Measurements from ENCODE around the gene CCDC85B. TPM values are rescaled to one million over a fixed set of nuclear protein-coding genes. Genes with fewer than 3 reads are reported as not detected.

Gene CCDC85B
- total and polyA plus RNA-seq, 4 donors: 4.3 to 12.6 (median 6.9) TPM

DNA sequence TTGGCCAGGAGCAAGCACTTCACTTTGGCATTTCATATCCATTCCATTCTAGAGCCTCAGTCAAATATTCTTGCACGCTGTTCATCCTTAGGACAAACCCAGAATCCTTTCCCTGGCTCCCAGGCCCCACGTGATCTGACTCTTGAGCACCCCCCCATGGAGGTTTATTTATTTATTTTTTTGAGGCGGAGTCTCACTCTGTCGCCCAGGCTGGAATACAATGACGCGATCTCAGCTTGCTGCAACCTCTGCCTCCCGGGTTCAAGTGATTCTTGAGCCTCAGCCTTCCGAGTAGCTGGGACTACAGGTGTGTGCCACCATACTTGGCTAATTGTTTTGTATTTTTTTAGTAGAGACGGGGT lies 42.1 kb downstream of the CCDC85B start:
- no peak overlapping the region for H3K4me3 ChIP-seq (ENCODE audit: low read depth in 1 of 3, low read length in 3 of 3)

DNA sequence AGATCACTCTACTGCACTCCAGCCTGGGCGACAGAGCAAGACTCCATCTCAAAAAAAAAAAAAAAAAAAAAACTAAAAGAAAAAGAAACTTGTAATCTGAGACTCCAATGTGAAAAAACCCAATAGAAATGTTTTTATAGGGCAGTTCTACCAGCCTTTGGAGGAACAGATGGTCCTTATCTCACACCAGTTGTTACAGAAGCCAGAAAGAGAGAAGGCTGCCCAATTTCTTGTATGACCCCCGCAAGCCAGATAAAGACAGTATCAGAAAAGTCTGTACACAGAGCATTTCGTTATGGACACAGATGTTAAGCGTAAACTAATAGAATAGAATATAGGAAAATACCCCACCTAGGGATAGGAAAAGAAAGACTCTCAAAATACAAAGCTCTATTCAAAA lies 43.5 kb downstream of the CCDC85B start:
- H3K9me3 ChIP-seq (ENCODE audit: control insufficient read depth in 4 of 4, low read length in 3 of 4): no peaks in the 10 kb centered on the region
- no peak for TF ChIP-seq ZBTB33 (IDR thresholded peaks at IDR 0.05)
- TF ChIP-seq YY1 (IDR thresholded peaks at IDR 0.05): no peak
- TF ChIP-seq GABPA (IDR thresholded peaks at IDR 0.05 in 1 of 2, conservative IDR thresholded peaks at IDR 0.05 in 1 of 2): no peak
- no peak for TF ChIP-seq NR2F2 (IDR thresholded peaks at IDR 0.05)
- no peak for TF ChIP-seq RXRA (IDR thresholded peaks at IDR 0.05)
- TF ChIP-seq JUND (IDR thresholded peaks at IDR 0.05): no peak
- TF ChIP-seq, protein P1, sequence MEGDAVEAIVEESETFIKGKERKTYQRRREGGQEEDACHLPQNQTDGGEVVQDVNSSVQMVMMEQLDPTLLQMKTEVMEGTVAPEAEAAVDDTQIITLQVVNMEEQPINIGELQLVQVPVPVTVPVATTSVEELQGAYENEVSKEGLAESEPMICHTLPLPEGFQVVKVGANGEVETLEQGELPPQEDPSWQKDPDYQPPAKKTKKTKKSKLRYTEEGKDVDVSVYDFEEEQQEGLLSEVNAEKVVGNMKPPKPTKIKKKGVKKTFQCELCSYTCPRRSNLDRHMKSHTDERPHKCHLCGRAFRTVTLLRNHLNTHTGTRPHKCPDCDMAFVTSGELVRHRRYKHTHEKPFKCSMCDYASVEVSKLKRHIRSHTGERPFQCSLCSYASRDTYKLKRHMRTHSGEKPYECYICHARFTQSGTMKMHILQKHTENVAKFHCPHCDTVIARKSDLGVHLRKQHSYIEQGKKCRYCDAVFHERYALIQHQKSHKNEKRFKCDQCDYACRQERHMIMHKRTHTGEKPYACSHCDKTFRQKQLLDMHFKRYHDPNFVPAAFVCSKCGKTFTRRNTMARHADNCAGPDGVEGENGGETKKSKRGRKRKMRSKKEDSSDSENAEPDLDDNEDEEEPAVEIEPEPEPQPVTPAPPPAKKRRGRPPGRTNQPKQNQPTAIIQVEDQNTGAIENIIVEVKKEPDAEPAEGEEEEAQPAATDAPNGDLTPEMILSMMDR (IDR thresholded peaks at IDR 0.05; ENCODE audit: low read depth, low read length, missing input control): no peak
- no peak for TF ChIP-seq HNF4A (conservative IDR thresholded peaks at IDR 0.05)
- TF ChIP-seq, protein P2, sequence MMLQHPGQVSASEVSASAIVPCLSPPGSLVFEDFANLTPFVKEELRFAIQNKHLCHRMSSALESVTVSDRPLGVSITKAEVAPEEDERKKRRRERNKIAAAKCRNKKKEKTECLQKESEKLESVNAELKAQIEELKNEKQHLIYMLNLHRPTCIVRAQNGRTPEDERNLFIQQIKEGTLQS (IDR thresholded peaks at IDR 0.05): no peak
- TF ChIP-seq, protein P3, sequence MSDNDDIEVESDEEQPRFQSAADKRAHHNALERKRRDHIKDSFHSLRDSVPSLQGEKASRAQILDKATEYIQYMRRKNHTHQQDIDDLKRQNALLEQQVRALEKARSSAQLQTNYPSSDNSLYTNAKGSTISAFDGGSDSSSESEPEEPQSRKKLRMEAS (IDR thresholded peaks at IDR 0.05): no peak
- no peak for TF ChIP-seq SP1 (IDR thresholded peaks at IDR 0.05)
- no peak for TF ChIP-seq FOXA1 (IDR thresholded peaks at IDR 0.05)

More for the DNA sequence above, 42.1 kb downstream of the CCDC85B start:
- Histone ChIP-seq H3K36me3 (ENCODE audit: control insufficient read depth in 4 of 4, insufficient read depth in 3 of 4, low read depth in 1 of 4, low read length in 3 of 4) (no peaks in the 10 kb centered on the region), H3K9me3 (ENCODE audit: control insufficient read depth in 4 of 4, low read length in 3 of 4) (no peaks in the 10 kb centered on the region), H3K9ac (ENCODE audit: low read depth in 1 of 2, low read length in 2 of 2) (no peak overlapping the region), H3K27ac (ENCODE audit: low read depth in 1 of 2, low read length in 2 of 2) (no peak overlapping the region), H3K27me3 (ENCODE audit: control insufficient read depth in 4 of 4, insufficient read depth in 4 of 4, low read length in 3 of 4) (no peaks in the 10 kb centered on the region), H3K4me1 (ENCODE audit: control insufficient read depth in 4 of 4, insufficient read depth in 4 of 4, low read length in 3 of 4) (peaks cover 0 to 3% (median 1%) of the 10 kb centered on the region in 4 donors)
- no peak for TF ChIP-seq EGR1 (IDR thresholded peaks at IDR 0.05; ENCODE audit: low read depth in 2 of 2)
- TF ChIP-seq ZBTB33 (IDR thresholded peaks at IDR 0.05): no peak
- TF ChIP-seq HNF4A (conservative IDR thresholded peaks at IDR 0.05): no peak
- TF ChIP-seq TAF1 (conservative IDR thresholded peaks at IDR 0.05): no peak
- TF ChIP-seq YY1 (IDR thresholded peaks at IDR 0.05): no peak
- TF ChIP-seq, protein P3 (IDR thresholded peaks at IDR 0.05): no peak
- TF ChIP-seq HNF4G (IDR thresholded peaks at IDR 0.05): no peak
- TF ChIP-seq, protein P2 (IDR thresholded peaks at IDR 0.05): no peak
- TF ChIP-seq FOXA2 (IDR thresholded peaks at IDR 0.05): no peak
- TF ChIP-seq, protein P1 (IDR thresholded peaks at IDR 0.05; ENCODE audit: low read depth, low read length, missing input control): no peak
- TF ChIP-seq JUND (IDR thresholded peaks at IDR 0.05): no peak
- no peak for TF ChIP-seq FOXA1 (IDR thresholded peaks at IDR 0.05)
- TF ChIP-seq RAD21 (IDR thresholded peaks at IDR 0.05): no peak
- no peak for TF ChIP-seq RXRA (IDR thresholded peaks at IDR 0.05)
- TF ChIP-seq NR2F2 (IDR thresholded peaks at IDR 0.05): no peak
- no peak for TF ChIP-seq GABPA (IDR thresholded peaks at IDR 0.05 in 1 of 2, conservative IDR thresholded peaks at IDR 0.05 in 1 of 2)
- WGBS: 45% methylated on average over 9 of the region's 9 CpGs
- no peak for DNase-seq (ENCODE audit: low spot score)

More for the DNA sequence above, 43.5 kb downstream of the CCDC85B start:
- H3K36me3 ChIP-seq (ENCODE audit: control insufficient read depth in 4 of 4, insufficient read depth in 3 of 4, low read depth in 1 of 4, low read length in 3 of 4): no peaks in the 10 kb centered on the region
- H3K27me3 ChIP-seq (ENCODE audit: control insufficient read depth in 4 of 4, insufficient read depth in 4 of 4, low read length in 3 of 4): no peaks in the 10 kb centered on the region
- H3K4me1 ChIP-seq (ENCODE audit: control insufficient read depth in 4 of 4, insufficient read depth in 4 of 4, low read length in 3 of 4): no peaks in the 10 kb centered on the region
- DNase-seq (ENCODE audit: low spot score): no peak
- no peak overlapping the region for H3K9ac ChIP-seq (ENCODE audit: low read depth in 1 of 2, low read length in 2 of 2)
- WGBS: 84% methylated on average over 4 of the region's 4 CpGs
- no peak overlapping the region for H3K4me3 ChIP-seq (ENCODE audit: low read depth in 1 of 3, low read length in 3 of 3)
- H3K27ac ChIP-seq (ENCODE audit: low read depth in 1 of 2, low read length in 2 of 2): no peak overlapping the region
